Esophagus muscularis mucosa (tissue), 4 donors: ENCODE data around the gene CAPN14.

Experiments used
- CTCF ChIP-seq, 3 experiments: fragments of 200-600 bp in 2 of 3; fragments of 450-650 bp in 1 of 3; sonication (generic) in 2 of 3; IDR thresholded peaks; one replicate each; pipeline ENCODE4 v1.5.1; 2017 to 2019; ENCODE audit warnings: antibody characterized with exemption in 3 of 3, mild to moderate bottlenecking in 2 of 3, moderate library complexity in 1 of 3
- EP300 ChIP-seq: sonication (generic); formaldehyde crosslinking; IDR thresholded peaks from one replicate; pipeline ENCODE4 v1.6.1; 2017; ENCODE audit warnings: antibody characterized with exemption
- POLR2A ChIP-seq: fragments of 450-650 bp; IDR thresholded peaks from one replicate; pipeline ENCODE4 v1.6.1; 2017; ENCODE audit warnings: antibody characterized with exemption, moderate library complexity, mild to moderate bottlenecking, low read depth
- POLR2AphosphoS5 ChIP-seq, 2 donors: sonication (generic); formaldehyde crosslinking; IDR thresholded peaks; one replicate each; pipeline ENCODE4 v1.6.1; 2017; ENCODE audit warnings: antibody characterized with exemption in 2 of 2

GRCh38 chr2:31168291-31168690, 49.0 kb downstream of the CAPN14 start:
- TF ChIP-seq CTCF (IDR thresholded peaks at IDR 0.05) (no peak), POLR2AphosphoS5 (IDR thresholded peaks at IDR 0.05) (no peak), POLR2A (no peak), EP300 (no peak)
